HepG2 (cell line): Measurements from ENCODE around the gene NRBF2. TPM values are rescaled to one million over a fixed set of nuclear protein-coding genes. Genes with fewer than 3 reads are reported as not detected.
A peak's percentile ranks its signal among the peaks of the same experiment; 100 is the strongest.
"Not testable (repeated sequence)": the region's sequence is repeated elsewhere in the genome, so short reads cannot be mapped to it uniquely, and the experiment has no call there.

Experiments
- ATAC-seq: fragments of 200-7000 bp; cut with Tn5 transposase; 3 replicates; pipeline ENCODE4 v1.9.1; 2020; ENCODE audit warnings: mild to moderate bottlenecking, moderate library complexity
- BruUV-seq: library from RNA; stranded (reverse); fragments of 400-500 nt; replicated peaks from 2 replicates; lab custom pipeline; 2021; lab: Mats Ljungman, UMichigan
- CTCF ChIA-PET: fragments of 300-600 bp; formaldehyde crosslinking; extraction: SDS; loops from one replicate; lab custom pipeline; 2021; ENCODE audit warnings: low total read pairs, inconsistent platforms, low intra/inter-chr PET ratio; lab: Yijun Ruan, JAX
- POLR2A ChIA-PET: fragments of 350-600 bp; sonication (Branson Sonifier 250); formaldehyde crosslinking; loops from one replicate; lab custom pipeline; 2020; ENCODE audit warnings: antibody characterized with exemption, inconsistent platforms; lab: Yijun Ruan, JAX
- DNase-seq: peaks from one replicate; pipeline ENCODE4 v3.0.0-alpha.2; 2015; ENCODE audit warnings: low spot score
- FAIRE-seq: peaks from 3 replicates; lab custom pipeline; 2011; peaks lifted over from hg19 to GRCh38; lab: Jason Lieb, UNC
- H2AFZ ChIP-seq: one replicate; pipeline ENCODE4 v1.6.1; 2011; ENCODE audit warnings: low read length, inconsistent platforms
- H3K27ac ChIP-seq: fragments of 300-600 bp; 3 replicates; pipeline ENCODE4 v1.8.0; 2011; ENCODE audit warnings: mixed run types, mild to moderate bottlenecking, mixed read lengths, low read length, inconsistent platforms; ENCODE audit not compliant: insufficient read depth; ENCODE audit errors: extremely low read length
- H3K27me3 ChIP-seq, 2 experiments: fragments of 200-600 bp in 1 of 2; 2 replicates in 1 of 2; 3 replicates in 1 of 2; pipeline versions ENCODE4 v1.6.0 to v1.8.0; 2011; ENCODE audit warnings: low read length in 2 of 2, mild to moderate bottlenecking in 2 of 2, moderate library complexity in 2 of 2, inconsistent platforms in 1 of 2; ENCODE audit not compliant: insufficient read depth in 2 of 2, control insufficient read depth in 1 of 2
- H3K36me3 ChIP-seq, 2 experiments: fragments of 200-600 bp in 1 of 2; replicated peaks in 1 of 2; 2 replicates in 1 of 2; 3 replicates in 1 of 2; pipeline versions ENCODE4 v1.5.1 to v1.8.0; 2011; ENCODE audit warnings: low read length in 2 of 2, inconsistent platforms in 1 of 2; ENCODE audit not compliant: insufficient read depth in 2 of 2, control insufficient read depth in 1 of 2
- H3K4me1 ChIP-seq: 2 replicates; pipeline ENCODE4 v1.5.1; 2012; ENCODE audit warnings: low read length, inconsistent platforms; ENCODE audit not compliant: insufficient read depth
- H3K4me2 ChIP-seq: 2 replicates; pipeline ENCODE4 v1.6.0; 2011; ENCODE audit warnings: low read depth, low read length, inconsistent platforms
- H3K4me3 ChIP-seq, 3 experiments: fragments of 200-600 bp in 1 of 3; sonication (generic), shearing (Covaris generic) in 1 of 3; replicated peaks in 1 of 3; 2 replicates each; pipeline ENCODE4 v1.5.1; 2011 to 2016; ENCODE audit warnings: low read length in 3 of 3, inconsistent platforms in 2 of 3, low read depth in 2 of 3, mild to moderate bottlenecking in 2 of 3, control low read depth in 1 of 3, mixed read lengths in 1 of 3; ENCODE audit not compliant: insufficient read depth in 1 of 3
- H3K79me2 ChIP-seq: one replicate; pipeline ENCODE4 v1.6.1; 2011; ENCODE audit warnings: low read length, inconsistent platforms; ENCODE audit not compliant: insufficient read depth
- H3K9ac ChIP-seq: 2 replicates; pipeline ENCODE4 v1.6.0; 2011; ENCODE audit warnings: mild to moderate bottlenecking, low read depth, low read length, inconsistent platforms; ENCODE audit not compliant: insufficient read depth
- H3K9me3 ChIP-seq: 2 replicates; pipeline ENCODE4 v1.5.1; 2012; ENCODE audit warnings: mild to moderate bottlenecking, low read length
- H4K20me1 ChIP-seq: 2 replicates; pipeline ENCODE4 v1.6.0; 2011; ENCODE audit warnings: inconsistent platforms, mild to moderate bottlenecking, low read length, moderate library complexity; ENCODE audit not compliant: insufficient read depth
- RERE ChIP-seq: IDR thresholded peaks from 2 replicates; pipeline ENCODE4 v1.6.1; 2016; ENCODE audit warnings: low read depth, missing genetic modification reagents, missing compliant biosample characterization
- WGBS: methylation state at CpG from one replicate; pipeline ENCODE4 v1.1.6; 2017; ENCODE audit warnings: low lambda C conversion rate; 5-methylcytosine and 5-hydroxymethylcytosine counted together
- in situ Hi-C: cut with HindIII; loops from 2 replicates; pipeline ENCODE4 v1.10.0; 2017; ENCODE audit warnings: low pct_unique_long_range_greater_than_20kb; ENCODE audit not compliant: extremely low pct_ligation_motif_present
- intact Hi-C: fragments of 100-400 bp; cut with micrococcal nuclease; formaldehyde crosslinking; loops from one replicate; pipeline ENCODE4 v1.10.0; 2022; ENCODE audit not compliant: unreplicated experiment
- polyA plus RNA-seq, 8 experiments: library from polyadenylated mRNA; depleted of rRNA in 3 of 8; stranded (reverse) in 7 of 8; unstranded in 1 of 8; fragments of >200 nt; fragmentation: Illumina TruSeq in 4 of 8; extraction: Trizol in 4 of 8; gene quantifications; 2 replicates each; pipeline versions ENCODE4 v1.2.1 to v1.2.3, GENCODE V29; 2011 to 2016; ENCODE audit warnings: low read depth in 4 of 8, missing spikeins in 1 of 8, mixed read lengths in 1 of 8; ENCODE audit not compliant: insufficient read depth in 1 of 8
- total RNA-seq, 5 experiments: library from RNA; depleted of rRNA; stranded (reverse); fragments of >200 nt; fragmentation: Illumina TruSeq; extraction: Trizol; gene quantifications; 2 replicates each; pipeline ENCODE4 v1.2.3, GENCODE V29; 2016; ENCODE audit warnings: low read depth in 1 of 5

Gene NRBF2
- total and polyA plus RNA-seq, 2 of the 13 experiments (the other 11 are each of a cell fraction or from before 2014, with no cell fraction given), result 20.0 to 28.4 TPM

GRCh38 chr10:63150745-63151144 is 17.6 kb downstream of the NRBF2 start (continued):
- TF ChIP-seq RERE (CRISPR knock-in tag), result no peak

- CTCF ChIA-PET, DNase-seq, H3K79me2 ChIP-seq, FAIRE-seq, POLR2A ChIA-PET, H3K27me3 ChIP-seq, H3K4me2 ChIP-seq, intact Hi-C loops, H3K9me3 ChIP-seq, H3K4me3 ChIP-seq, H3K9ac ChIP-seq, H2AFZ ChIP-seq, H3K4me1 ChIP-seq, H3K27ac ChIP-seq, in situ Hi-C loops, H4K20me1 ChIP-seq, ATAC-seq: not testable (repeated sequence)
- H3K36me3 ChIP-seq, result peaks cover 10 to 38% of the 10 kb centered on the region in 2 experiments; a peak in 4 of 5 replicates
- BruUV-seq, result TSS peak; percentile 39
- 93% methylated on average over 9 of the region's 9 CpGs for whole genome bisulfite sequencing
Measured at GRCh38 chr10:63153868-63154545, 20.9 kb downstream of the NRBF2 start.
